Neuron (in vitro differentiated cells): ENCODE measurements around the gene FAM174C.
A peak's percentile ranks its signal among the peaks of the same experiment; 100 is the strongest.

Experiments
- H2AFZ ChIP-seq: one replicate; pipeline ENCODE4 v1.6.1; 2013; ENCODE audit warnings: low read depth, mild to moderate bottlenecking, inconsistent platforms, low read length, moderate library complexity
- H3K27me3 ChIP-seq: one replicate; pipeline ENCODE4 v1.6.1; 2013; ENCODE audit warnings: low read length; ENCODE audit not compliant: insufficient read depth
- H3K36me3 ChIP-seq: one replicate; pipeline ENCODE4 v1.6.1; 2013; ENCODE audit warnings: low read length; ENCODE audit not compliant: insufficient read depth
- H3K4me1 ChIP-seq: one replicate; pipeline ENCODE4 v1.6.1; 2013; ENCODE audit warnings: low read length; ENCODE audit not compliant: insufficient read depth
- H3K4me3 ChIP-seq: 2 replicates; pipeline ENCODE4 v1.5.1; 2013; ENCODE audit warnings: mild to moderate bottlenecking, low read length, moderate library complexity
- H3K9me3 ChIP-seq: one replicate; pipeline ENCODE4 v1.6.1; 2013; ENCODE audit warnings: low read length

The FAM174C gene

GRCh38 chr19:1258163-1258492 lies 17.2 kb upstream of the FAM174C start:
- H3K36me3 ChIP-seq: peaks cover 49% of the 10 kb centered on the region
- no peaks in the 10 kb centered on the region for H3K27me3 ChIP-seq
- H2AFZ ChIP-seq: no peak overlapping the region
- no peaks in the 10 kb centered on the region for H3K9me3 ChIP-seq
- H3K4me3 ChIP-seq: no peak overlapping the region
- H3K4me1 ChIP-seq: peaks cover 70% of the 10 kb centered on the region

- no peaks in the 10 kb centered on the region for H3K27me3 ChIP-seq
- no peaks in the 10 kb centered on the region for H3K9me3 ChIP-seq
- H2AFZ ChIP-seq: no peak overlapping the region
- H3K4me3 ChIP-seq: no peak overlapping the region
- H3K36me3 ChIP-seq: peaks cover 44% of the 10 kb centered on the region
- H3K4me1 ChIP-seq: peaks cover 67% of the 10 kb centered on the region
These were observed 16.6 kb upstream of the FAM174C start for GRCh38 chr19:1258707-1259205.

- Histone ChIP-seq H3K27me3 (no peaks in the 10 kb centered on the region), H3K36me3 (peaks cover 39% of the 10 kb centered on the region), H2AFZ (no peak overlapping the region), H3K4me1 (peaks cover 69% of the 10 kb centered on the region), H3K4me3 (no peak overlapping the region), H3K9me3 (no peaks in the 10 kb centered on the region)
These were observed 16.0 kb upstream of the FAM174C start for GRCh38 chr19:1259206-1259875.

- H3K36me3 ChIP-seq: peaks cover 31% of the 10 kb centered on the region
- H3K9me3 ChIP-seq: no peaks in the 10 kb centered on the region
- H3K4me3 ChIP-seq: no peak overlapping the region
- H3K27me3 ChIP-seq: no peaks in the 10 kb centered on the region
- H2AFZ ChIP-seq: no peak overlapping the region
- peaks cover 76% of the 10 kb centered on the region for H3K4me1 ChIP-seq
These were observed 15.2 kb upstream of the FAM174C start for GRCh38 chr19:1259876-1260748.

- H3K27me3 ChIP-seq: no peaks in the 10 kb centered on the region
- H3K4me1 ChIP-seq: peaks cover 77% of the 10 kb centered on the region
- H3K4me3 ChIP-seq: peak overlapping the region; percentile 69
- H3K36me3 ChIP-seq: peaks cover 23% of the 10 kb centered on the region
- no peaks in the 10 kb centered on the region for H3K9me3 ChIP-seq
- no peak overlapping the region for H2AFZ ChIP-seq
These were observed 14.4 kb upstream of the FAM174C start for GRCh38 chr19:1260749-1261537.

DNA sequence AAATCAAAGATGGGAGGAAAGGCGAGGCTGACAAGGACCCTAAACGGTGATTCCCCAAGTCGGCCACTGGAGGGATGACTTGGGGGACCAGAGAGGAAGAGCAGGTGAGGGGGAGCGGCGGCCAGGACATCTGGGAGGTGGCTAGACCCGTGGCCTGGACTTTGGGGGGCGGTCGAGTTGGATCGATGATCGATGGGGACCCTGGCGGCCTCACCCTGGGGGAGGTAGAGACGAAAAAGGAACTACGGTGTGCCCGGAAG lies 13.9 kb upstream of the FAM174C start:
- Histone ChIP-seq H2AFZ (no peak overlapping the region), H3K27me3 (no peaks in the 10 kb centered on the region), H3K4me1 (peaks cover 79% of the 10 kb centered on the region), H3K9me3 (no peaks in the 10 kb centered on the region), H3K36me3 (peaks cover 20% of the 10 kb centered on the region), H3K4me3 (peak overlapping the region; percentile 69)

- Histone ChIP-seq H3K4me3 (peak overlapping the region; percentile 69), H3K36me3 (peaks cover 14% of the 10 kb centered on the region), H3K4me1 (peaks cover 74% of the 10 kb centered on the region), H3K27me3 (no peaks in the 10 kb centered on the region), H2AFZ (no peak overlapping the region), H3K9me3 (no peaks in the 10 kb centered on the region)
These were observed 13.3 kb upstream of the FAM174C start for GRCh38 chr19:1261798-1262622.

DNA sequence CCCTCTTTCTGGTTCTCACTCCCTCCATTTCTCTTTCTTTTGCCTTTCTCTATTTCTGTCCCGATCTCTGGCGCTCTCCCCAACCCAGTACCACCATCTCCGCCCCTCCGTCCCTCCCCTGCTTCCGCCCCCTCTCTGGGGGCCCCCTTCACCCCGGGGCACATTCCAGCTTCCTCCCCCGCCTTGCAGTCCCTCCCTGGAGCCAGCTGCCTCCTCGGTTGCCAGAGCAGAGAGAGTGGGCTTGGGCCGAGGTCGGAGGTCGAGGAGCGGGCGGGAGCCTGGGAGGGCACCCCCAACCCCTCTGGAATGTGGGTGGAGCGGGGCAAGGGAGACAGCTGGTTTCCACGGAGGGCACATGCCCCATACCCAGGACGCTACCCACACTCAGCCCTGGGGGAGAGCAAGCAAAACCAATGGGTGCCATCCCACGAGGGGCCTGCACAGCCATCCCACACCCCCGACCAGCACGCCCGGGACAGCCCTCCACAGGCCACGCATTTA lies 12.7 kb upstream of the FAM174C start:
- Histone ChIP-seq H3K4me3 (no peak overlapping the region), H3K27me3 (no peaks in the 10 kb centered on the region), H2AFZ (no peak overlapping the region), H3K36me3 (peaks cover 8% of the 10 kb centered on the region), H3K9me3 (no peaks in the 10 kb centered on the region), H3K4me1 (peaks cover 76% of the 10 kb centered on the region)

DNA sequence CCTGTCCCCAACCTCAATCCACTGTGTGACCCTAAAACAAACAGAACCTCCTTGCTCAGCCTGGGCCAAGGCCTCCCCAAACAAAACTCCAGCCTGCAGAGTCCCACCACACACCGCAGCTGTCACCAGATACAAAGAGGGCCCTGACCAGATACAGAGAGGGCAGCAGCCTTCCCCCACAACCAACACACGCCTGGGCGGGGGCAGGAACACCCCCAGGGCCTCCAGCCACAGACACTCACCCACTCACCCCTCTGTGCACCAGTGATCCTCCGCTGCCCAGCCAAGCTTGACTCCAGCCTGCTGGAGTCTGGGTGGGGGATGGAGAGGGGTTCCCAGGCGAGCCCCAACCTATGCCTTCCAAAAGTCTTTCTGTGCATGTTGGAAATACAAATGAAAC lies 12.1 kb upstream of the FAM174C start:
- Histone ChIP-seq H3K4me3 (no peak overlapping the region), H3K9me3 (no peaks in the 10 kb centered on the region), H3K4me1 (peaks cover 76% of the 10 kb centered on the region), H3K36me3 (peaks cover 3% of the 10 kb centered on the region), H3K27me3 (no peaks in the 10 kb centered on the region), H2AFZ (no peak overlapping the region)

DNA sequence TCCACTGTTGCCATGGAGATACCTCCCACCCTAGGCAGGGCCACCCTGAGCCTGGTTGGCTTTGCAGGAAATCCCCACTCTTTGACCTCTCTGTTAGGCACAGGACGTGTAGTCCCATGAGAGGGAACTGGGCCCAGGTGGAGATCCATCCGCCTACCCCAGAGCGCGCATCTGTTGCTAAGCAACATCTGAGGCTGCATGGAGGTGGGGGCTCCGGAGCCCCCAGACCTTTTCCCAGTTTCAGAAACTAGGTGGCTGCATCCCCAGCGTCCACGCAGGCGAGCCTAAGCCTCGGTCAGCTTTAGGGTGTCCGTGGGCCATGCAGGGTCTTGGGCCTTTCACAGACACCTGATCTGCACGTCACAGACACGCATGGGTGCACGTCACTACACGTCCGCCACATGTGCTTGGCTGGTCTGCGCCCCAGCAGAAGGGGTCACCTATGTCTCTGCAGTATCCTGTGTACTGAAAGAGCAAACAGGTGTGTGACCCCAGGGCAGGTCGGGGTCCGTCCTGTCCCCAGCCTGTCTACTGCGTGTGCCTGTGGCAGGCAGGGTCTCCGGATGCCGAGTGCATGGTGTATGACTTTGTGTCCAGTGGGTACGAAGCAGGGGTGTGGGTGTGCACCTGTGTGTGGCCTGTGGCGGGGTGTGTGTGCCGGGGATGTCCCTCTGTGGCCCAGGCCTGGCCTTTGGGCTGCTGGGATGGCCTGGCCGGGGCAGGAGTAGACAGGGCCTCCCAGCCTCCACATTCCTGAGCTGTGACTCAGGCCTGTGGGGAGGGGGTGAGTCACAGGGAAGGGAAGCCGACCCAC lies 10.3 kb upstream of the FAM174C start:
- H3K27me3 ChIP-seq: no peaks in the 10 kb centered on the region
- no peaks in the 10 kb centered on the region for H3K36me3 ChIP-seq
- H3K9me3 ChIP-seq: no peaks in the 10 kb centered on the region
- no peak overlapping the region for H2AFZ ChIP-seq
- no peak overlapping the region for H3K4me3 ChIP-seq
- H3K4me1 ChIP-seq: peaks cover 74% of the 10 kb centered on the region

GRCh38 chr19:1265615-1266128 lies 9.7 kb upstream of the FAM174C start:
- peaks cover 6% of the 10 kb centered on the region for H3K36me3 ChIP-seq

More at GRCh38 chr19:1265615-1266128, 9.7 kb upstream of the FAM174C start:
- Histone ChIP-seq H3K4me3 (peak overlapping the region; percentile 2), H3K4me1 (peaks cover 75% of the 10 kb centered on the region), H3K27me3 (no peaks in the 10 kb centered on the region), H2AFZ (no peak overlapping the region), H3K9me3 (no peaks in the 10 kb centered on the region)
